ENCODE results near the gene CRB3.
"Not testable (repeated sequence)": the region's sequence is repeated elsewhere in the genome, so short reads cannot be mapped to it uniquely, and the experiment has no call there.

The CRB3 gene

DNA sequence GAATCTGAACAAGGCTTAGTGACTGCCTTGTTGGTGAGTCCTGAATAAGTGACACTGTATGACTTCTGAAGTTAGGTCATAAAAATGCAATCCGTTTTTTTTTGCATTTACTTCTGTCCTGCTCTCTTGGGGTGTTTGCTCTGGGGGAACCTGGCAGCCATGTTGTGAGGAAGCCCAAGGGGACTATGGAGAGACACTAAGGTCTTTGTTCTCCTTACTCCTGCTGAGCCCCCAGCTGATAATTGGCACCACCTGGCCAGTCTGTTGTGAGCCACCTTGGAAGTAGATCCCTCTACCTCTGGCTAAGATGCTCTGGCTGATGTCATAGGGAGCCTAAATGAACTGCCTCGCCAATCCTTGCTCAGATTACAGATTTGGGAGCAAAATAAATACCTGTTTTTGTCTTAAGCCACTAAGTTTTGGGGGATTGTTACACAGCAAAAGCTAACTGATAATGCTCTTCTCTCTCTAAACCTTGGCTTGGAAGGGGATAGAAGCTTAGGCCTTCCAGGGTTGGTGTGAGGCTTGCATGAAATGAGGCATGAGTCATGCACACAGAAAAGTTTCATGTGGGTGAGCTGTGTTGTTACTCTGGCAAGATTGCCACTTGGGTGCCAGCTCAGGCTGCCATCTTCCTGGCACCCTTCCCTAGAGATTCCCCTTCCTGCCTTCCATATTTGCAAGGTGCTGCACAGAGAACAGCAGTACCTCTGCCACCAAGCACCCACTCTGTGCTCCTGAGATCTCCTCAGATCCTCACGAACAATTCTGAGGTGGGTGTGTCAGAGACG lies 27.9 kb downstream of the CRB3 start:
- no peak for DNase-seq (ENCODE audit: low read depth in 1 of 2, low spot score in 1 of 2)

DNA sequence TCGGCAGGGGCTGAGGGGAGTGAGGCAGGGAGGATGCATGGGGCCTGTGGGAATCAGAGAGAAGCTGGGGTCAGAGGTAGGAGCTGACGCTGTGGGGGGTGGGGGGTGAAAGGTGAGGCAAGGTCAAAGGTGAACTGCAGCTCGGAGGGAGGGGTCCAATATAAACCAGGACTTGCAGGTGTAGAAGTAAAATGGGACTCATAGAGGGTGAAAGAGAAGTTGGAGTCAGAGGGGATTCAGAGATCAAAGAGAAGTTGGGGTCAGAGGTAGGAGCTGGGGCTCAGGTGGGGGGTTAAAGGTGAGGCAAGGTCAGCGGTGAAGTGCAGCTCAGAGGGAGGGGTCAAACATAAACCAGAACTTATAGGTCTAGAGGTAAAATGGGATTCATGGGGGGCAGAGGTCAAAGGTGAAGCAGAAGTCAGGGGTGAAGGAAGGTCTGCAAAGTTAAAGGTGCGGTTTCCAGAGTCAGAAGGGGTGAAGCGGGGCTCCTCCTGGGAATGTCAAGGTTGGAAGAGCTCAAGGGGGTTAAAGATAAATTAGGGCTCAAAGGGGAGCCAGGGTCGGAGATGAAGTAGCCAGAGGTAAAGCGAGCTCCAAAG lies 30.5 kb downstream of the CRB3 start:
- DNase-seq (ENCODE audit: low read depth in 1 of 2, low spot score in 1 of 2): no peak

DNA sequence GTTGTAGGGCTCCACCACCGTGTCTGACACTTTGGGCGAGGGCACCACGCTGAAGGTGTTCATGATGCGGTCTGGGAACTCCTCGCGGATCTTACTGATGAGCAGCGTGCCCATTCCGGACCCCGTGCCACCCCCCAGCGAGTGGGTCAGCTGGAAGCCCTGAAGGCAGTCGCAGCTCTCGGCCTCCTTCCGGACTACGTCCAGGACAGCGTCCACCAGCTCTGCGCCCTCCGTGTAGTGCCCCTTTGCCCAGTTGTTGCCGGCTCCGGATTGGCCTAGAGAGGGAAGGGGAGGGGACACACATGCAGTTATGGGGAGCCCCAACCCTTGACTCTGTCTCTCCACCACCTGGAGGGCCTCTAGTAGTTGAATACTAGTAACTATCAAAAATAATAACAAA lies 31.9 kb downstream of the CRB3 start:
- DNase-seq (ENCODE audit: low read depth in 1 of 2, low spot score in 1 of 2): no peak

DNA sequence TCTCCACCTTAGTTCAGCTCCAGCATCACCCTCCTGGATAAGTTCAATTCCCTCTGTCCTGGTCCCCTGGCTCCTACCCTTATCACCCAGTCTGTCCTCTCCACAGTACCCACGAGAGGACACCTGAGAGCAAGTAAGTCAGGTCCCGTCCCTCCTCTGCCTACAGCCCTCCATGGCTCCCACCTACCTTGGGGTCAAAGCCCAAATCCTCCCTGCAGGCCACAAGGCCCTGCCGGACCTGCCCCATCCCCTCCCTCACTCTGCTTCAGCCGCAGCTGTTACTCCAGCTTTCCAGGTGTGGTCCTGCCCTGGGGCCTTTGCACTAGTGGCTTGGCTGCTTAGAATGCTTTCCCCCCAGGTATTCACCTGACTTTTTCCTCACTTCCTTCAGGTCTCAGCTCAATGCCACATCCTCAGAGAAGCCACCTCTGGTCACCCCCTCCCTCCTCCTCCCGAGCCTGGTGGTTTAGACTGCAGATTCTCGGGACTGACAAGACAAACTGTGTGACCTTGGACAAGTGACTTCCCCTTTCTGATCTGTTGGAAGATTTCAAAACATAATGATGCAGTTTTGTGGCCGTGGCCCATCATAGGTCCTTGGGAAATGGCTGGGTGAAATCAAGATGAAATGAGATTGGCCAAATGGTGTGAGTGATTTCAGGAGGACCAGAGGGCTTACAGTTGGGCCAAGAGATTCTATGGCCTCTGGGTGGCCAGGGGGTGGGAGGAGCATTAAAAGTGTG lies 34.4 kb downstream of the CRB3 start:
- DNase-seq (ENCODE audit: low read depth in 1 of 2, low spot score in 1 of 2): no peak

DNA sequence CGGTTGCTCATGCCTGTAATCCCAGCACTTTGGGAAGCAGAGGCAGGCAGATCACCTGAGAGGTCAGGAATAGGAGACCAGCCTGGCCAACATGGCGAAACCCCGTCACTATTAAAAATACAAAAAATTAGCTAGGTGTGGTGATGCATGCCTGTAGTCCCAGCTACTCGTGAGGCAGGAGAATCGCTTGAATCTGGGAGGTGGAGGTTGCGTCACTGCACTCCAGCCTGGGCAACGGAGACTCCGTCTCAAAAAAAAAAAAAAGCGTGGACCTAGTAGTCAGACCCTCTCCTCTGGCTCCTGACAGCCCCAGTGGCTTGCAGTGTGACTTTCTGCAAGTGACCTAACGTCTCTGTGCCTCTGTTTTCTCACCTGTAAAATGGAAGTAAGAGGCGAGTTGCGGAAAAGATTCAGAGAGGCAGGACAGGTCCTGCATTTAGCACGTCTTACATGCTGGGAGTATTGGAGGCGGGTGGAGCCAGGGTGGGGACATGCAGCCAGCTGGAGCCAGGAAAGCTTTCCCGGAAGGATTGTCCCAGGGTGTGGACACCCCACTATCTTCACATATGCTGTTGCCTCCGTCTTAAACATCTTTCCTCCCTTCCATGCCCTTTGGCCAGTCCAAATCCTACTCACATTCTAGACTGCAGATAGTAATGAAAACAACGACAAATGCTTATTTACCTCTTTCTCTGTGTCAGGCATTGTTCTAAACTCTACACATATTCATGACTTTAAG lies 35.1 kb downstream of the CRB3 start:
- no peak for DNase-seq (ENCODE audit: low read depth in 1 of 2, low spot score in 1 of 2)

DNA sequence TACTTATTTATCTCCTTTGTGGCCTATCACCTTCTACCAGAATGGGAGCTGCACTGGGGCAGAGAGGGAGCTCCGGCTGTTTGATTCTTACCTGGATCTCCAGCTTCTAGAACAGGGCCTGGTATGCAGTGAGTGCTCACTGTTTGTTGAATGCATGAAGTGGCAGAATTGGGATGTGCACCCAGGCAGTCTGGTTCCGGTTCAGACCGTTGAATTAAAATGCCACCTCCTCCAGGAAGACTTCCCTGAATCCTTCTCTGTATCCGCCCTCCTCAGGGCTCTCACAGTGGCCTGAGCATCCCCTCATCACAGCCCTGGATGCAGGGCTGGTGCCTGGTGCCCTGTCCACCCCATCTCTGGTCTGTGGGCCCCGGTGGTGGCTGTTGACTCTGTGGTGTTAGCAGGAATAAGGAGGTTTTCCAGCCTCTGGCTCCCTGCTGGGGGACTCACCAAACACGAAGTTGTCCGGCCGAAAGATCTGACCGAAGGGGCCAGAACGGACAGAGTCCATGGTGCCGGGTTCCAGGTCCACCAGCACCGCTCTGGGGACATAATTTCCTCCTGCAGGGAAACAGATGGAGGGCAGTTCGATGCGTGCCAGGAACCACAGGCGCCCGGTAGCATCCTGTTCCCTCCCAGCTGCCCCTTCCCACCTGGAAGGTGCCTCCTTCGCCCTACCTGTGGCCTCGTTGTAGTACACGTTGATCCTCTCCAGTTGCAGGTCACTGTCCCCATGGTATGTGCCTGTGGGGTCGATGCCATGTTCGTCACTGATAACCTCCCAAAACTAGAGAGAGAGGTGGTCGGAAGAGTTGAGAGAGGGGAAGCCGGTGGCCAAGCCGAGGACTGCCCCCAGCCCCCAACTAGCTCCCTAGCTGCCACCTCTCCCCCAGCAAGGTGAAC lies 37.0 kb downstream of the CRB3 start:
- no peak for DNase-seq (ENCODE audit: low read depth in 1 of 2, low spot score in 1 of 2)

DNA sequence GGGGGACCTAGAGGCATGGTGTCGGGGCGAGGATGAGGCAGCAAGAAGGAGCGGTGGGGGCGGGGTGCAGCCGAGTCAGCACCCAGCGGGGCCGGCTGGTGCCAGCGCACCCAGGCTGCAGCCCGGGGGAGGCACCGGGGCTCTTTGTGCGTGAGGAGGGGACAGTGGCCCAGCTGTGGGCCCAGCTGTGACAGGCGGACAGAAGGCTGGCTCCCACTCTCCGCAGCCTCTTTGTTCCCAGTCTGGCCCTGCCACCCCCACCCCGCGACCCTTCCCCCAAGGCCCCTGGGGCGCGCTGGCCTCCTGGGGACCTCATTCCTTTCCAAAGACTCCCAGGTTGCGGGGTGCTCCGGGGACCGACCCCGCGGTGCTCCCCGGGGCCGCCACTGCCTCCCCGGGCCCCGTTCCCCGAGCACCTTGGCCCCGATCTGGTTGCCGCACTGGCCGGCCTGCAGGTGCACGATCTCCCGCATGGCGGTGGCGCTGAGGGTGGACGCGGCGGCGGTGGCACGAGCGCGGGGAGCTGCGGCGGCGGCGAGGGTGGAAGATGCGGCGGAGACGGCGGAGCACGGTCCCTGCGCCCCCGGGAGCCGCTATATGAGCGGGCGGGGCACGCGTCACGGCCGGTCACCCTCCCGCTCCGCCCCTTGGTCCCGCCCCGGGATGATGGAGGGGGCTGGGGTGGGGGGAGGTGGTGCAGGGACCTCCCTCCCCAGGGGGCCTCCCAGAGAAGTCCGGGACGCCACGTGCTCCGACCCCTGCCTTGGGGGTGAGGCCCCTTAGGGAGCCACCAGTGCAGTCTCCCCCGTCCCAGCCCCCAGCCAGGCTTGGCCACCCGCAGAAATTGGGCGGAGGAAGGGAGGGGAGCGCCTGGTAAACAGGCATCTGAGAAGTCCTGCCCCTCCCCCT lies 37.9 kb downstream of the CRB3 start, which contains the start of gene TUBB4A:
TSS of gene TUBB4A (minus strand) at position 570 of the 909 bp plus-strand sequence. CDS start at position 473, 97 bp downstream.
- DNase-seq (ENCODE audit: low read depth in 1 of 2, low spot score in 1 of 2): peak in 1 of 2 donors; percentile 38

DNA sequence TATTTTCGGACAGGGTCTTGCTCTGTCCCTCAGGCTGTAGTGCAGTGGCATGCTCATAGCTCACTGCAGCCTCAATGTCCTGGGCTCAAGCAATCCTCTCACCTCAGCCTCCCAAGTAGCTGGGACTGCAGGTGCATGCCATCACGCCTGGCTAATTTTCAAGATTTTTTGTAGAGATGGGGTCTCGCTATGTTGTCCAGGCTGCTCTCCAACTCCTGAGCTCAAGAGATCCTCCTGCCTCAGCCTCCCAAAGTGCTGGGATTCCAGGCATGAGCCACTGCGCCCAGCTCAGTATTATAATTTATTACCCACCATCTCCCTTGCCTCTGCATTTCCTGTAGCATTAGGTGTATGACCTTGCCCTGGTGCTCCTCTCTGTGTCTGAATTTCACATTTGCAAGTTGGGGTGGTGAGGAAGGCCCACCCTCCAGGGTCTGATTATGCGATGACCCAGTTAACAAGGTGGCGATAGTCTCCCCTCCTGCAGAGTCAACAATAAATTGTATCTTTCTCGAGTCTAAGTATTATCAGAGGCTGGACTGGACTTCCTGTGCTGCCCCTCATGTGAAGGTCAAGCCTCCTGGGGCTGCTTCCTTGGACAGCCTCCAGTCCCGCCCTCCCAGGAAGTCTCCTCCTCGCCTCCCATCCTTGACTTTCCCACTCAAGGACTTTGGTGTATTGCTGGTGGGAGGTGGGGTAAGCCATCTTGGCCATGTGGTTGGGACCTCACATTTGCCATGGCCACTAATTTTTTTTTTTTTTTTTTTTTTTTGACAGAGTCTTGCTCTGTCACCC lies 39.5 kb downstream of the CRB3 start:
- DNase-seq (ENCODE audit: low read depth in 1 of 2, low spot score in 1 of 2): no peak

DNA sequence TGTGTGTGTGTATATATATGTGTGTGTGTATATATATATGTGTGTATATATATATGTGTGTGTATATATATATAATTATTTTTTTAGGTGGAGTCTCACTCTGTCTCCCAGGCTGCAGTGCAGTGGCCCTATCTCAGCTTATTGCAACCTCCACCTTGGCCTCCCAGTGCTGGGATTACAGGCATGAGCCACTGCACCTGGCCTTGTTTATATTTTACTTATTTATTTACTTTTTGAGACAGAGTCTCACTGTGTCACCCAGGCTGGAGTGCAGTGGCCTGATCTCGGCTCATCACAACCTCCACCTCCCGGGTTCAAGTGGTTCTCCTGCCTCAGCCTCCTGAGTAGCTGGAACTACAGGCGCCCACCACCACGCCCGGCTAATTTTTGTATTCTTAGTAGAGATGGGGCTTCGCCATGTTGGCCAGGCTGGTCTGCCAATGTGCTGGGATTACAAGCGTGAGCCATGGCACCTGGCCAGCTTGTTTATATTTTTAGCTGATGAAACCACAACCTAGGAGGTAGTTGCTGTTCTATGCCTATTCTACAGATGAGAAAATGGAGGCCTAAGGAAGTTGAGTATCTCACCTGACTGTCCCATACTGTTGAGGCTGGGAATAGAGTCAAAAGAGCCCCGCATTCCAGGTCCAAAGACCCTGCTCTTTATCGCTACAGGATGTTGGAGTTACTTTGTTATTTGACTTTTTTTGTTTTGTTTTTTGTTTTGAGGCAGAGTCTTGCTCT lies 44.1 kb downstream of the CRB3 start:
- not testable (repeated sequence) for DNase-seq (ENCODE audit: low read depth in 1 of 2, low spot score in 1 of 2)

DNA sequence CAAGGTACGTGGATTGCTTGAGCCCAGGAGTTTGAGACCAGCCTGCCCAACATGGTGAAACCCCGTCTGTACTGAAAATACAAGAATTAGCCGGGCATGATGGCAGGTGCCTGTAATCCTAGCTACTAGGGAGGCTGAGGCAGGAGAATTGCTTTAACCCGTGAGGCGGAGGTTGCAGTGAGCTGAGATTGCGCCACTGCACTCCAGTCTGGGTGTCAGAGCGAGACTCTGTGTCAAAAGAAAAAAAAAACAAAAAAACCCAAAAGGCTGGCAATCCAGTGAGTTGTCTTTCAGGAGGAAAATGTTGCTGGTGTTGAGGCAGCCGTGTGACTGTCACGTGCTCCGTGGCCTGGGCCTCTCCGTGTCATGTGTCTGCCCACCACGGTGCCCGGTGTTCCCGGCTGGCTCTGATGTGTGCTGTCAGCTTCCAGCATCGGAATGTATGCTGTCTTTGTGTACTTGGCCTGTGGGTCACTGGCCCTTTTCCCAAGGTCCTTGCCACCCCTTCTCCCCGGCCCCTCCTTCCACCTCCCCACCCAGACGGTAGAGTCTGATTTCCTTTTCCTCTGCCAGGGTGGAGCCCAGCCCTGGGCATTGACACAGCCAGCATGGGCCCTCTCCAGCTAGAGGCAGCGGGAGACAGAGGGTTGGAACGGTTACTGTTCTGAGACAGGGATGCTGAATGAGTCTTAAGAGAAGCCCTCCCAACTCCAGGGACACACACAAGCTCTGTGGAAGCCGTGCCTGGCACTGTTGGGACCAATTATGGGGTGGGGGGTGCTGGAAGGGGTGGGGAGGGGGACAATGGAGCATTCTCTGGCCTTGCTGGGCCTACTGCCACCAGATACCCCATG lies 45.3 kb downstream of the CRB3 start:
- no peak for DNase-seq (ENCODE audit: low read depth in 1 of 2, low spot score in 1 of 2)

DNA sequence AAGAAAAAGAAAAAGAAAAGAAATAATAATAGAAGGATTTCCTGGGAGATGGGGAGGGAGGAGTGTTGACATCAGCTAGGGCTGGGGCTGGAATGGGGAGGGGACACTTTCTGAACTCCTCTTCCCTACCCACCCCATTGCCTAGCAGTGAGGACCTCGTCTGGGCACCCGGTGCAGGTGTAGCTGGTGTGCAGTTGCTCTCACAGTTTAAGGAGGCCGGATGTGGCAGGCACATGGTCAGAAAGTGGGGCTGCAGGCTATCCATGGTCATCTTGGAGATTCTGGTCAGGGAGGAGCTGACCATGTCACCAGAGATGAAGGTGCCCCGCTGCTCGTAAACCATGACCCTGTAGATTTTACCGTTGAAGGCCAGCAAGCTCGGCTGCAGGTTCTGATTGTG lies 46.5 kb downstream of the CRB3 start:
- no peak for DNase-seq (ENCODE audit: low read depth in 1 of 2, low spot score in 1 of 2)

DNA sequence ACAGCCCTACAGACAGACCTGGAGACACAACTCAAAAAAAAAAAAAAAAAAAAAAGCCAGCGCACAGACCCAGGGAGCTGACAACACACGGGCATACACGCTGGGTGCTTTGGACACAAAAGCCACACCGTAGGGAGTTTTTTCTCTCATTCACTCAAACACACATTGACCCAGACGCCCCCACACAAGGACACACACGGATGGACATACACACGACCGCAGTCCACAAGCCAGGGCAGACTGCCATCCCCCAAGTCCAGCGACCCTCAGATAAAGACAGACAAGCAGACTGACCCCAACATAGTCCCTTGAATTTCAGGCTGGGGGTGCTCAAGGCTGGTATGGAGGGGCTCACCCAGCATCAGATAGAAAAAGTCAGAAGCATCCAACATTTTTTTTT lies 50.0 kb downstream of the CRB3 start:
- no peak for DNase-seq (ENCODE audit: low read depth in 1 of 2, low spot score in 1 of 2)

DNA sequence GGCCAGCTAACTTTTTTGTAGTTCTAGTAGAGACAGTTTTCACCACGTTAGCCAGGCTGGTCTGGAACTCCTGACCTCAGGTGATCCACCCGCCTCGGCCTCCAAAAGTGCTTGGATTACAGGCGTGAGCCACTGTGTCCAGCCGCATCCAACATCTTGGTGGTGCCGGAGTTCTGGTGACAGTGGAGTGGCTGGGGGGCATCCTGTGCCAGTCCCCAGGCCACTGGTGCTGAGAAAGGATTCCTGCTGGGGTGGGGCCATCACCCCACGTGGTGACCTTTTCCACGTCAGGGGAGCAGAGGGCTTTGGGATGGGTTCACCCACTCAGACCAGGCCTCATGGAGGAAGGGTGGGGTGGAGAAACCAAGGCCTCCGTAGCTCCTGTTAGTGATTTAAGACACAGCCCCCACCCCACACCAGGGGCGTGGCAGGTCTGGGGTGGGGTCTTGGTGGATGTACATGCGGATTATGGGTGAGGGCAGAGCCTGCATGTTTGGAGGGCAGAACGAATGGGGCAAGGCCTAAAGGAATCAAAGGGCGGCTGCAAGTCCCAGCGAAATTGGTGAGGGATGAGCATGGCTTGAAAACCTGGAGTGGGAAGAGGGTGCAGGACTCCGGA lies 51.0 kb downstream of the CRB3 start:
- DNase-seq (ENCODE audit: low read depth in 1 of 2, low spot score in 1 of 2): no peak

DNA sequence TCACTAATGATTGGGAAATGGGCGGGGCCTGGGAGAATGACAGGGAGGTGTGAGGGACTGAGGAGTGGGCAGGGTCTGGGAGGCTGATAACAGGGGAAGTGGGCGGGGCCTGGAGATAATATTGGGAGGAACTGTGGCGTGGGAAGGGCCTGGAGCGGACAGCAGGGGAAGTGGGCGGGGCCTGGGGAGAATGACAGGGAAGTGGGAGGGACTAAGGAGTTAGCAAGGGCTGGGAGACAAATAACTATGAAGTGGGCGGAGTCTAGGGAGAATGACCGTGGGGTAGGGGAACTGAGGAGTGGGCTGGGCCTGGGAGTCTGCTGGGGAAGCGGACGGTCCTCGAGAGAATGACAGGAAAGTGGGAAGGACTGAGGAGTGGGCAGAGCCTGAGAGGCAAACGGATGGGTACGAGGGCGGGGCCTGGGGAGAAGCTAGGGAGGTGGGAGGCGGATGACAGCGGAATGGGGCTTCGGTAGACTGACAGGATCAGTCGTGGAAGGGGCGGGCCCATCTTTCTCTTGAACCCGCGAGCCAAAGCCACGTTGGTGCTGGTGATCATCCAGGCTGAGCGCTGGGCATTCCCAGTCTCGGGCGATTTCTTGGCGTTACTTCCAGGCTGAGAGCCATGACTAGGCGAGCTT lies 52.1 kb downstream of the CRB3 start:
- peak; percentile 12 to 42 for DNase-seq (ENCODE audit: low read depth in 1 of 2, low spot score in 1 of 2)
